H1 (cell line): Measurements from ENCODE around the gene CFAP74.

ENCODE experiments used
- BACH1 ChIP-seq: IDR thresholded peaks from 2 replicates; pipeline ENCODE4 v1.6.1; 2012; ENCODE audit warnings: low read length, improper control_type of control experiment
- BRCA1 ChIP-seq: IDR thresholded peaks from 2 replicates; pipeline ENCODE4 v1.6.1; 2012; ENCODE audit warnings: low read depth, low read length, improper control_type of control experiment
- GABPA ChIP-seq: IDR thresholded peaks from 2 replicates; pipeline ENCODE4 v1.6.1; 2011; ENCODE audit warnings: mild to moderate bottlenecking, low read length, moderate library complexity, borderline replicate concordance; ENCODE audit not compliant: insufficient read depth
- GTF2F1 ChIP-seq: IDR thresholded peaks from 2 replicates; pipeline ENCODE4 v1.6.1; 2012; ENCODE audit warnings: low read depth, low read length, improper control_type of control experiment, borderline replicate concordance
- JUN ChIP-seq: IDR thresholded peaks from 2 replicates; pipeline ENCODE4 v1.6.1; 2011; ENCODE audit warnings: low read depth, mild to moderate bottlenecking, improper control_type of control experiment, low read length
- POLR2A ChIP-seq, 2 experiments: IDR thresholded peaks; 1 replicate in 1 of 2; 2 replicates in 1 of 2; pipeline ENCODE4 v1.6.1; 2011; ENCODE audit warnings: low read depth in 2 of 2, low read length in 2 of 2, mild to moderate bottlenecking in 2 of 2; ENCODE audit errors: control extremely low read depth in 1 of 2
- POLR2AphosphoS5 ChIP-seq: IDR thresholded peaks from 2 replicates; pipeline ENCODE4 v1.6.1; 2011; ENCODE audit warnings: low read depth, low read length
- RAD21 ChIP-seq, 2 experiments: IDR thresholded peaks in 1 of 2; conservative IDR thresholded peaks in 1 of 2; 2 replicates each; pipeline ENCODE4 v1.6.1; 2011; ENCODE audit warnings: low read depth in 2 of 2, low read length in 2 of 2, improper control_type of control experiment in 1 of 2, inconsistent platforms in 1 of 2, mild to moderate bottlenecking in 1 of 2, moderate library complexity in 1 of 2
- SIX5 ChIP-seq: IDR thresholded peaks from 2 replicates; pipeline ENCODE4 v1.6.1; 2011; ENCODE audit warnings: mild to moderate bottlenecking, low read depth, low read length
- TCF12 ChIP-seq: IDR thresholded peaks from 2 replicates; pipeline ENCODE4 v1.6.1; 2011; ENCODE audit warnings: low read depth, mild to moderate bottlenecking, low read length
- ZNF274 ChIP-seq: IDR thresholded peaks from 2 replicates; pipeline ENCODE4 v1.7.0; 2012; ENCODE audit warnings: low read length, borderline replicate concordance; ENCODE audit errors: extremely low read depth
- TF ChIP-seq, protein P1 (sequence below), 3 experiments: IDR thresholded peaks; 1 replicate in 2 of 3; 2 replicates in 1 of 3; pipeline versions ENCODE4 v1.5.1 to v1.6.1; 2011; ENCODE audit warnings: low read length in 3 of 3, mild to moderate bottlenecking in 3 of 3, inconsistent platforms in 2 of 3, low read depth in 1 of 3, moderate library complexity in 1 of 3; ENCODE audit not compliant: insufficient read depth in 1 of 3; ENCODE audit errors: control extremely low read depth in 1 of 3

DNA sequence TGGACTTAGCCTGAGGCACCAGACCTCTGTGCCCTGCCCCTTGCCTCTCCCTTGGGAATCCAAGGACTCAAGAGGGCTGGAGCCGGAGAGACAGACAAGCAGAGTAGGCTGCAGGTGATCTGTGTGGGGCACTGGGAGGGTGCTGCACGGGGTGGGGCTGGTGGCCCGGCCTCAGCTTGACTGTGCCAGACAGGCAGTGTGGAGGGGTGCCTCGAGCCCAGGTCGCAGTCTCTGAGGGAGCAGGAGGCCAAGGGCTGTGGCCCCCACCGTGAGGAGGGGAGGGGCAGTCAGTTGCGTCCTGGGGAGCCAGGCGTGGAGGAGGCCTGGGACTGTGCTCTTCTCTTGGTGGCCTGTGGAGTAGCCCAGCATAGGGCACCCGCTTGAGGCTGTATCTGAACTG is 19.6 kb upstream of the CFAP74 start:
- TF ChIP-seq, protein P1, sequence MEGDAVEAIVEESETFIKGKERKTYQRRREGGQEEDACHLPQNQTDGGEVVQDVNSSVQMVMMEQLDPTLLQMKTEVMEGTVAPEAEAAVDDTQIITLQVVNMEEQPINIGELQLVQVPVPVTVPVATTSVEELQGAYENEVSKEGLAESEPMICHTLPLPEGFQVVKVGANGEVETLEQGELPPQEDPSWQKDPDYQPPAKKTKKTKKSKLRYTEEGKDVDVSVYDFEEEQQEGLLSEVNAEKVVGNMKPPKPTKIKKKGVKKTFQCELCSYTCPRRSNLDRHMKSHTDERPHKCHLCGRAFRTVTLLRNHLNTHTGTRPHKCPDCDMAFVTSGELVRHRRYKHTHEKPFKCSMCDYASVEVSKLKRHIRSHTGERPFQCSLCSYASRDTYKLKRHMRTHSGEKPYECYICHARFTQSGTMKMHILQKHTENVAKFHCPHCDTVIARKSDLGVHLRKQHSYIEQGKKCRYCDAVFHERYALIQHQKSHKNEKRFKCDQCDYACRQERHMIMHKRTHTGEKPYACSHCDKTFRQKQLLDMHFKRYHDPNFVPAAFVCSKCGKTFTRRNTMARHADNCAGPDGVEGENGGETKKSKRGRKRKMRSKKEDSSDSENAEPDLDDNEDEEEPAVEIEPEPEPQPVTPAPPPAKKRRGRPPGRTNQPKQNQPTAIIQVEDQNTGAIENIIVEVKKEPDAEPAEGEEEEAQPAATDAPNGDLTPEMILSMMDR (IDR thresholded peaks at IDR 0.05; ENCODE audit: control extremely low read depth in 1 of 3, insufficient read depth in 1 of 3, low read depth in 1 of 3, low read length in 3 of 3): no peak
- TF ChIP-seq POLR2A (IDR thresholded peaks at IDR 0.05; ENCODE audit: control extremely low read depth in 1 of 2, low read depth in 2 of 2, low read length in 2 of 2) (no peak), GABPA (no peak), GTF2F1 (no peak), TCF12 (no peak), BRCA1 (no peak), BACH1 (no peak), RAD21 (IDR thresholded peaks at IDR 0.05 in 1 of 2, conservative IDR thresholded peaks at IDR 0.05 in 1 of 2; ENCODE audit: low read depth in 2 of 2, low read length in 2 of 2) (no peak), POLR2AphosphoS5 (no peak), JUN (no peak), SIX5 (no peak), ZNF274 (no peak)
